Activated CD4-positive, alpha-beta memory T cell treated with anti-CD3 and anti-CD28 coated beads for 36 hours (primary cell): ENCODE measurements around the gene CALN1. TPM values are rescaled to one million over a fixed set of nuclear protein-coding genes. Genes with fewer than 3 reads are reported as not detected.

Experiments
- CTCF ChIA-PET: fragments of 350-600 bp; sonication (Branson Sonifier 250); formaldehyde crosslinking; loops from one replicate; lab custom pipeline; 2021; ENCODE audit warnings: antibody characterized with exemption, inconsistent platforms; lab: Charles Lee
- POLR2A ChIA-PET: fragments of 350-600 bp; sonication (Branson Sonifier 250); formaldehyde crosslinking; loops from one replicate; lab custom pipeline; 2021; ENCODE audit warnings: antibody characterized with exemption; lab: Charles Lee
- DNase-seq: peaks from one replicate; pipeline ENCODE4 v3.0.0-alpha.2; 2020
- H3K27ac Mint-ChIP-seq: one replicate; pipeline ENCODE4 v1.8.0; 2021; ENCODE audit warnings: mixed read lengths
- H3K27me3 Mint-ChIP-seq: one replicate; pipeline ENCODE4 v1.8.0; 2021; ENCODE audit warnings: mixed read lengths
- H3K36me3 Mint-ChIP-seq: one replicate; pipeline ENCODE4 v1.8.0; 2021; ENCODE audit warnings: mixed read lengths
- H3K4me1 Mint-ChIP-seq: one replicate; pipeline ENCODE4 v1.8.0; 2021; ENCODE audit warnings: low read depth, mixed read lengths
- H3K4me3 Mint-ChIP-seq: one replicate; pipeline ENCODE4 v1.8.0; 2021; ENCODE audit warnings: mild to moderate bottlenecking, mixed read lengths
- H3K9me3 Mint-ChIP-seq: one replicate; pipeline ENCODE4 v1.8.0; 2021; ENCODE audit warnings: mixed read lengths
- intact Hi-C: fragments of 100-400 bp; cut with micrococcal nuclease; formaldehyde crosslinking; loops from one replicate; pipeline ENCODE4 v1.15.1; 2023
- total RNA-seq, 2 experiments: library from RNA; stranded (reverse); gene quantifications; one replicate each; pipeline ENCODE4 v1.2.3, GENCODE V29; 2021

Gene CALN1
- total RNA-seq, 2 experiments from 2014 or later = not detected

- Mint-ChIP-seq H3K27me3 (no peaks in the 10 kb centered on the region), H3K36me3 (no peaks in the 10 kb centered on the region), H3K4me1 (no peaks in the 10 kb centered on the region)
Measured at GRCh38 chr7:72059925-72060324, 352.2 kb downstream of the CALN1 start.

GRCh38 chr7:72058579-72058978 is 353.6 kb downstream of the CALN1 start:
- Mint-ChIP-seq H3K36me3 (no peaks in the 10 kb centered on the region), H3K4me3 (no peak overlapping the region), H3K27me3 (no peaks in the 10 kb centered on the region), H3K27ac (no peak overlapping the region), H3K4me1 (no peaks in the 10 kb centered on the region), H3K9me3 (peaks cover 9% of the 10 kb centered on the region)
- intact Hi-C loops = no loop called here
- no peak for DNase-seq
- ChIA-PET CTCF (no interaction called here), POLR2A (no interaction called here)

More at GRCh38 chr7:72059925-72060324, 352.2 kb downstream of the CALN1 start:
- intact Hi-C loops = no loop called here
- no peak overlapping the region for H3K27ac Mint-ChIP-seq
- DNase-seq = no peak
- POLR2A ChIA-PET = no interaction called here
- H3K9me3 Mint-ChIP-seq = peaks cover 4% of the 10 kb centered on the region
- no peak overlapping the region for H3K4me3 Mint-ChIP-seq
- CTCF ChIA-PET = no interaction called here

- Mint-ChIP-seq H3K27ac (no peak overlapping the region), H3K4me3 (no peak overlapping the region), H3K4me1 (no peaks in the 10 kb centered on the region), H3K27me3 (no peaks in the 10 kb centered on the region), H3K9me3 (peaks cover 9% of the 10 kb centered on the region), H3K36me3 (no peaks in the 10 kb centered on the region)
- ChIA-PET POLR2A (no interaction called here), CTCF (no interaction called here)
- intact Hi-C loops = no loop called here
- DNase-seq = no peak
Measured at GRCh38 chr7:72057796-72058195, 354.3 kb downstream of the CALN1 start.

- intact Hi-C loops = no loop called here
- ChIA-PET CTCF (no interaction called here), POLR2A (no interaction called here)
- peaks cover 9% of the 10 kb centered on the region for H3K9me3 Mint-ChIP-seq
- H3K27me3 Mint-ChIP-seq = no peaks in the 10 kb centered on the region
- no peak overlapping the region for H3K27ac Mint-ChIP-seq
- H3K4me3 Mint-ChIP-seq = no peak overlapping the region
- no peaks in the 10 kb centered on the region for H3K4me1 Mint-ChIP-seq
- DNase-seq = no peak
- no peaks in the 10 kb centered on the region for H3K36me3 Mint-ChIP-seq
Measured at GRCh38 chr7:72057231-72057630, 354.9 kb downstream of the CALN1 start.

GRCh38 chr7:72055426-72055825 is 356.7 kb downstream of the CALN1 start:
- Mint-ChIP-seq H3K4me3 (no peak overlapping the region), H3K4me1 (no peaks in the 10 kb centered on the region), H3K27me3 (no peaks in the 10 kb centered on the region), H3K9me3 (peaks cover 12% of the 10 kb centered on the region), H3K27ac (no peak overlapping the region), H3K36me3 (no peaks in the 10 kb centered on the region)
- intact Hi-C loops = no loop called here
- POLR2A ChIA-PET = no interaction called here
- DNase-seq = no peak
- CTCF ChIA-PET = no interaction called here

- Mint-ChIP-seq H3K9me3 (peaks cover 12% of the 10 kb centered on the region), H3K4me3 (no peak overlapping the region), H3K36me3 (no peaks in the 10 kb centered on the region), H3K27ac (no peak overlapping the region), H3K27me3 (no peaks in the 10 kb centered on the region), H3K4me1 (no peaks in the 10 kb centered on the region)
- intact Hi-C loops = no loop called here
- ChIA-PET POLR2A (no interaction called here), CTCF (no interaction called here)
- no peak for DNase-seq
Measured at GRCh38 chr7:72053292-72053691, 358.8 kb downstream of the CALN1 start.

GRCh38 chr7:72048420-72048819 is 363.7 kb downstream of the CALN1 start:
- Mint-ChIP-seq H3K36me3 (no peaks in the 10 kb centered on the region), H3K9me3 (peaks cover 16% of the 10 kb centered on the region), H3K27ac (no peak overlapping the region), H3K4me3 (no peak overlapping the region), H3K27me3 (no peaks in the 10 kb centered on the region), H3K4me1 (no peaks in the 10 kb centered on the region)
- ChIA-PET CTCF (no interaction called here), POLR2A (no interaction called here)
- DNase-seq = no peak
- intact Hi-C loops = no loop called here

GRCh38 chr7:72042855-72043254 is 369.3 kb downstream of the CALN1 start:
- Mint-ChIP-seq H3K36me3 (no peaks in the 10 kb centered on the region), H3K27ac (no peak overlapping the region), H3K4me1 (no peaks in the 10 kb centered on the region), H3K9me3 (peaks cover 23% of the 10 kb centered on the region), H3K4me3 (no peak overlapping the region), H3K27me3 (no peaks in the 10 kb centered on the region)
- DNase-seq = no peak
- intact Hi-C loops = no loop called here
- ChIA-PET POLR2A (no interaction called here), CTCF (no interaction called here)

GRCh38 chr7:72040641-72041040 is 371.5 kb downstream of the CALN1 start:
- DNase-seq = no peak
- CTCF ChIA-PET = no interaction called here
- Mint-ChIP-seq H3K36me3 (no peaks in the 10 kb centered on the region), H3K9me3 (peaks cover 27% of the 10 kb centered on the region), H3K4me3 (no peak overlapping the region), H3K27me3 (no peaks in the 10 kb centered on the region), H3K27ac (no peak overlapping the region), H3K4me1 (no peaks in the 10 kb centered on the region)
- POLR2A ChIA-PET = no interaction called here
- intact Hi-C loops = no loop called here

- Mint-ChIP-seq H3K27me3 (no peaks in the 10 kb centered on the region), H3K27ac (no peak overlapping the region), H3K36me3 (no peaks in the 10 kb centered on the region), H3K4me3 (no peak overlapping the region), H3K4me1 (no peaks in the 10 kb centered on the region), H3K9me3 (peaks cover 24% of the 10 kb centered on the region)
- ChIA-PET POLR2A (no interaction called here), CTCF (no interaction called here)
- intact Hi-C loops = no loop called here
- no peak for DNase-seq
Measured at GRCh38 chr7:72039460-72039859, 372.7 kb downstream of the CALN1 start.

- Mint-ChIP-seq H3K4me3 (no peak overlapping the region), H3K27ac (no peak overlapping the region), H3K27me3 (no peaks in the 10 kb centered on the region), H3K36me3 (no peaks in the 10 kb centered on the region), H3K4me1 (no peaks in the 10 kb centered on the region), H3K9me3 (peaks cover 28% of the 10 kb centered on the region)
- no peak for DNase-seq
- ChIA-PET CTCF (no interaction called here), POLR2A (no interaction called here)
- intact Hi-C loops = no loop called here
Measured at GRCh38 chr7:72038022-72038732, 374.0 kb downstream of the CALN1 start.

GRCh38 chr7:72037516-72037915 is 374.6 kb downstream of the CALN1 start:
- intact Hi-C loops = no loop called here
- Mint-ChIP-seq H3K36me3 (no peaks in the 10 kb centered on the region), H3K9me3 (peaks cover 35% of the 10 kb centered on the region), H3K4me3 (no peak overlapping the region), H3K4me1 (no peaks in the 10 kb centered on the region), H3K27me3 (no peaks in the 10 kb centered on the region), H3K27ac (no peak overlapping the region)
- ChIA-PET CTCF (no interaction called here), POLR2A (no interaction called here)
- DNase-seq = no peak

GRCh38 chr7:72035266-72035665 is 376.9 kb downstream of the CALN1 start:
- no peaks in the 10 kb centered on the region for H3K36me3 Mint-ChIP-seq

More at GRCh38 chr7:72035266-72035665, 376.9 kb downstream of the CALN1 start:
- ChIA-PET CTCF (interaction anchor here (0.6 kb wide), 1 partner anchor 77 kb away, joined by 3 read pairs; no protein-coding TSS in a partner anchor), POLR2A (no interaction called here)
- intact Hi-C loops = no loop called here
- H3K9me3 Mint-ChIP-seq = peaks cover 31% of the 10 kb centered on the region
- H3K4me1 Mint-ChIP-seq = no peaks in the 10 kb centered on the region
- H3K27me3 Mint-ChIP-seq = no peaks in the 10 kb centered on the region
- H3K27ac Mint-ChIP-seq = no peak overlapping the region
- no peak for DNase-seq
- no peak overlapping the region for H3K4me3 Mint-ChIP-seq
